CD14-positive monocyte (primary cell): Measurements from ENCODE around the gene SOCS3. TPM values are rescaled to one million over a fixed set of nuclear protein-coding genes. Genes with fewer than 3 reads are reported as not detected.

Experiments
- DNase-seq, 3 donors: peaks; one replicate each; pipeline ENCODE4 v3.0.0-alpha.2; 2011 to 2022
- H2AFZ ChIP-seq: 2 replicates; pipeline ENCODE4 v1.6.0; 2012; ENCODE audit warnings: mild to moderate bottlenecking, low read depth, low read length, inconsistent platforms; ENCODE audit not compliant: insufficient read depth, poor library complexity, severe bottlenecking
- H3K27ac ChIP-seq, 2 donors: 1 replicate in 1 of 2; 2 replicates in 1 of 2; pipeline ENCODE4 v1.5.1; 2012 to 2013; ENCODE audit warnings: low read length in 2 of 2, control low read depth in 1 of 2, inconsistent platforms in 1 of 2, low read depth in 1 of 2, mild to moderate bottlenecking in 1 of 2
- H3K27me3 ChIP-seq, 2 donors: one replicate each; pipeline versions ENCODE4 v1.6.0 to v1.6.1; 2011 to 2013; ENCODE audit warnings: low read length in 2 of 2; ENCODE audit not compliant: control insufficient read depth in 2 of 2, insufficient read depth in 2 of 2
- H3K36me3 ChIP-seq, 2 donors: replicated peaks in 1 of 2; 1 replicate in 1 of 2; 2 replicates in 1 of 2; pipeline versions ENCODE4 v1.5.1 to v1.6.1; 2012 to 2013; ENCODE audit warnings: low read length in 2 of 2, control low read depth in 1 of 2, inconsistent platforms in 1 of 2, mild to moderate bottlenecking in 1 of 2; ENCODE audit not compliant: insufficient read depth in 2 of 2, control insufficient read depth in 1 of 2
- H3K4me1 ChIP-seq, 2 donors: 1 replicate in 1 of 2; 2 replicates in 1 of 2; pipeline versions ENCODE4 v1.5.1 to v1.6.1; 2012 to 2013; ENCODE audit warnings: low read length in 2 of 2, control low read depth in 1 of 2, inconsistent platforms in 1 of 2, mild to moderate bottlenecking in 1 of 2, moderate library complexity in 1 of 2; ENCODE audit not compliant: insufficient read depth in 2 of 2, control insufficient read depth in 1 of 2
- H3K4me2 ChIP-seq: replicated peaks from 2 replicates; pipeline ENCODE3; 2012; ENCODE audit warnings: low read length, moderate library complexity, mild to moderate bottlenecking; ENCODE audit not compliant: poor library complexity, severe bottlenecking; ENCODE audit errors: extremely low read depth
- H3K4me3 ChIP-seq, 3 experiments: fragments of 200-600 bp in 1 of 3; sonication (generic) in 1 of 3; replicated peaks in 1 of 3; 1 replicate in 2 of 3; 2 replicates in 1 of 3; pipeline ENCODE4 v1.5.1; 2011 to 2013; ENCODE audit warnings: low read length in 3 of 3, mild to moderate bottlenecking in 3 of 3, control low read depth in 2 of 3, low read depth in 2 of 3, inconsistent platforms in 1 of 3, moderate library complexity in 1 of 3
- H3K79me2 ChIP-seq: 2 replicates; pipeline ENCODE4 v1.6.0; 2012; ENCODE audit warnings: mild to moderate bottlenecking, control low read depth, inconsistent platforms, low read length, moderate library complexity; ENCODE audit not compliant: insufficient read depth
- H3K9ac ChIP-seq: 2 replicates; pipeline ENCODE4 v1.6.0; 2017; ENCODE audit warnings: low read length, mild to moderate bottlenecking; ENCODE audit not compliant: insufficient read depth, poor library complexity, severe bottlenecking
- H3K9me3 ChIP-seq, 2 donors: replicated peaks in 1 of 2; 1 replicate in 1 of 2; 2 replicates in 1 of 2; pipeline versions ENCODE4 v1.5.1 to v1.6.1; 2012 to 2013; ENCODE audit warnings: low read length in 2 of 2, control low read depth in 1 of 2; ENCODE audit not compliant: control insufficient read depth in 1 of 2, insufficient read depth in 1 of 2
- H4K20me1 ChIP-seq: 2 replicates; pipeline ENCODE4 v1.6.0; 2012; ENCODE audit warnings: mild to moderate bottlenecking, low read length, control low read depth, moderate library complexity; ENCODE audit not compliant: insufficient read depth
- H3K27ac Mint-ChIP-seq, 7 donors: one replicate each; pipeline ENCODE4 v1.8.0; 2020; ENCODE audit warnings: mild to moderate bottlenecking in 7 of 7, mixed read lengths in 7 of 7, moderate library complexity in 6 of 7, inconsistent platforms in 2 of 7
- H3K27me3 Mint-ChIP-seq, 3 donors: one replicate each; pipeline ENCODE4 v1.8.0; 2021 to 2022; ENCODE audit warnings: low read depth in 3 of 3, mild to moderate bottlenecking in 3 of 3, mixed read lengths in 3 of 3, moderate library complexity in 3 of 3, inconsistent platforms in 1 of 3
- H3K36me3 Mint-ChIP-seq, 2 donors: one replicate each; pipeline ENCODE4 v1.8.0; 2020; ENCODE audit warnings: mixed read lengths in 2 of 2, inconsistent platforms in 1 of 2, mild to moderate bottlenecking in 1 of 2
- H3K4me1 Mint-ChIP-seq: one replicate; pipeline ENCODE4 v1.8.0; 2020; ENCODE audit warnings: mild to moderate bottlenecking, mixed read lengths
- H3K4me3 Mint-ChIP-seq, 2 donors: one replicate each; pipeline ENCODE4 v1.8.0; 2020; ENCODE audit warnings: mild to moderate bottlenecking in 2 of 2, mixed read lengths in 2 of 2, moderate library complexity in 1 of 2
- H3K9me3 Mint-ChIP-seq, 7 donors: one replicate each; pipeline ENCODE4 v1.8.0; 2020 to 2022; ENCODE audit warnings: mixed read lengths in 7 of 7, mild to moderate bottlenecking in 6 of 7, moderate library complexity in 6 of 7, inconsistent platforms in 2 of 7
- WGBS: methylation state at CpG from one replicate; pipeline ENCODE4 v1.1.5; 2013; ENCODE audit warnings: missing lambda C conversion rate; ENCODE audit not compliant: insufficient coverage; 5-methylcytosine and 5-hydroxymethylcytosine counted together
- intact Hi-C, 2 donors: fragments of 100-400 bp; cut with micrococcal nuclease; formaldehyde crosslinking; loops; one replicate each; pipeline versions ENCODE4 v1.15.0 to v1.15.1; 2023
- polyA plus RNA-seq, 3 donors: library from polyadenylated mRNA; depleted of rRNA in 1 of 3; unstranded in 2 of 3; stranded (reverse) in 1 of 3; fragments of 300-500 nt in 2 of 3; fragments of >200 nt in 1 of 3; fragmentation: Illumina TruSeq in 2 of 3; gene quantifications; 1 replicate in 2 of 3; 2 replicates in 1 of 3; pipeline ENCODE4 v1.2.3, GENCODE V29; 2012 to 2021
- TF ChIP-seq, protein P1 (sequence below): fragments of 200-600 bp; IDR thresholded peaks from one replicate; pipeline ENCODE4 v1.8.0; 2022; ENCODE audit warnings: antibody characterized with exemption, mild to moderate bottlenecking

Gene SOCS3
- polyA plus RNA-seq, 3 donors = 123 to 441 (median 144) TPM

DNA sequence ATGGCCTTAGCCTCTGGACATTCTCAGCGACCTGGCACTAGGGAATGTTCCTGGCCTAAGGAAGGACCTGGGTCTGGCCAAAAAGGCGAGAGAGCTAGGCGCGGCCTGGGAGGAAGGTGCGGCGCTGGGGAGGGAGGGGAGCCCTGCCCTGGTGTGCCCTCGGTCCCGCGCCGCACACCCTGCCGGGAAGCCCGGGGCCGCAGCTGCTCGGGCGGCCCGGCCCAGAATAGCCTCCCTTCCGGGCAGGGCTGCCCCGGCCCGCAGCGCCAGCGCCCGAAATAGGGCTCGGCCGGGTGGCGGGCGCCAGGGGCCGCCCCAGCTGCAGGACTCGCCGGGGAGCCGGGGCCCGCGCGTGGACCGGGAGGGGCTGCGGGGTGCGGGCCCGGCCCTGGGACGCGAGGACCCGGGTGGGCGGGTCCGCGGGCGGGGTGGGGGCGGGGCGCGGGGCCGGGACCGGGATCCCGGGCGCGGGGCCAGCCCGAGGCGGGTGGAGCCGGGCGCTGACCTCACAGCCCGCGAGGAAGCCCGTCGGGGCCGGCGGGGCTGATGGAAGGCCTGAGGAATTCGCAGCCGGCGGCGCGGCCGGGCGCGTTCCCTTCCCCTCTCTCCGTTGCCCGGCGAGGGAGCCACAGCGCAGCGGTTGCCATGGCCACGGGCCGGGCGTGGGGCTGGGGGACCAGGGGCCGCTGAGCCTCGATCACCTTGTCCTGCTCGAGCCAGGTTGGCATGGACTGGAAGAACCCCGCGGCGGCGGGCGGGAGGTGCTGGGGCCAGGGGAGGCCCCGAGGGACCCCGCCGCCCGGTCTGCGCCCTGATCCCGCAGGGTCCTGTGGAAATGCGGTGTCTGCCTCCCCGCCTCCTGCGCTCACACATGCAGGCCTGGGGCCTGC is 18.1 kb downstream of the SOCS3 start:
- 6% methylated on average over 93 of the region's 95 CpGs for WGBS
- H3K79me2 ChIP-seq = no peaks in the 10 kb centered on the region
- no peaks in the 10 kb centered on the region for H3K9me3 ChIP-seq
- peak overlapping the region; percentile 53 to 86 for H3K27ac ChIP-seq
- peak in 2 of 3 donors; percentile 58 to 61 for DNase-seq
- Mint-ChIP-seq H3K4me1 (peaks cover 64% of the 10 kb centered on the region), H3K36me3 (peaks cover 0 to 5% of the 10 kb centered on the region in 2 donors), H3K9me3 (peaks cover 0 to 2% (median 0%) of the 10 kb centered on the region in 7 donors), H3K27ac (peak overlapping the region in 6 of 7 donors; percentile 65 to 95 (median 89)), H3K4me3 (peak overlapping the region; percentile 65 to 69), H3K27me3 (peaks cover 12 to 17% (median 15%) of the 10 kb centered on the region in 3 donors)
- H3K4me2 ChIP-seq = peak overlapping the region; percentile 77
- H2AFZ ChIP-seq = peak overlapping the region; percentile 30
- intact Hi-C loops = no loop called here
- peak overlapping the region; percentile 11 to 70 (median 34) for H3K4me3 ChIP-seq
- no peaks in the 10 kb centered on the region for H4K20me1 ChIP-seq
- H3K4me1 ChIP-seq = peaks cover 68 to 73% of the 10 kb centered on the region in 2 donors
- H3K27me3 ChIP-seq = peaks cover 0 to 21% of the 10 kb centered on the region in 2 donors
- TF ChIP-seq, protein P1, sequence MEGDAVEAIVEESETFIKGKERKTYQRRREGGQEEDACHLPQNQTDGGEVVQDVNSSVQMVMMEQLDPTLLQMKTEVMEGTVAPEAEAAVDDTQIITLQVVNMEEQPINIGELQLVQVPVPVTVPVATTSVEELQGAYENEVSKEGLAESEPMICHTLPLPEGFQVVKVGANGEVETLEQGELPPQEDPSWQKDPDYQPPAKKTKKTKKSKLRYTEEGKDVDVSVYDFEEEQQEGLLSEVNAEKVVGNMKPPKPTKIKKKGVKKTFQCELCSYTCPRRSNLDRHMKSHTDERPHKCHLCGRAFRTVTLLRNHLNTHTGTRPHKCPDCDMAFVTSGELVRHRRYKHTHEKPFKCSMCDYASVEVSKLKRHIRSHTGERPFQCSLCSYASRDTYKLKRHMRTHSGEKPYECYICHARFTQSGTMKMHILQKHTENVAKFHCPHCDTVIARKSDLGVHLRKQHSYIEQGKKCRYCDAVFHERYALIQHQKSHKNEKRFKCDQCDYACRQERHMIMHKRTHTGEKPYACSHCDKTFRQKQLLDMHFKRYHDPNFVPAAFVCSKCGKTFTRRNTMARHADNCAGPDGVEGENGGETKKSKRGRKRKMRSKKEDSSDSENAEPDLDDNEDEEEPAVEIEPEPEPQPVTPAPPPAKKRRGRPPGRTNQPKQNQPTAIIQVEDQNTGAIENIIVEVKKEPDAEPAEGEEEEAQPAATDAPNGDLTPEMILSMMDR = no peak
- H3K36me3 ChIP-seq = no peaks in the 10 kb centered on the region
- H3K9ac ChIP-seq = peak overlapping the region; percentile 79

DNA sequence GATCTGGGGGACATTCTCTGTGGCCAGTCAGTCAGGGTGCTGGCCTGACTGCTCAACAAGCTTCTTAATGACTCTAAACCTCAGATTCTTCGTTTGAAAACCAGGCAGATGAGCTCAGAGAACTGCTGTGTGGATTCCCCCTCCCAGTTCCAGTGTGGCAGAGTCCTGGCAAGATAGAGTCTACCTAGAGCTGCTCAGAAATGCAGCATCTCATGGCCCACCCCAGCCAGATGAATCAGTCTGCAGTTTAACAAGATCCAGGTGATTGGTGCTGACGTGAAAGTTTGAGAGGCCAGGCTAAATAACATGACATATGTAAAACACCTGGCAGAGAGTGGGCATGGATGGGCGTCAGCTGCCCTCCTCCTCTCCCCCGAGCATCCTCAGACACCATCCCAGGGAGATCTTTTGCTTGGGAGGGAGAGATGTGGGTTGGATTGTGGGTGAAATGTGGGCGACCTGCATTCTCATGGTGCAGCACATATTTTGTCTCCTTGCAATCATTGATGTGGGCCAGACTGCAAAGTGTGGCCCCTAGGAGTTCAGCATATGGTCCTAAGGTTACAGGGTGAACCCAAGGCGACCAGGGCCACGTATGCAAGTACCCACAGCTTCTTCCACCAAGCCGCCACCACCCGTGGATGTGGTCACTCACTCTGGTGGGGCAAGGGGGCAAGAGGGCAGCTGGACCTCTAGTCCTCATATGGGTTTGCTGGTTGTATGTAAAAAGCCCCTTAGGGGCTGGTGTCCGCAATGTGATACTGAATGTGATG is 19.5 kb downstream of the SOCS3 start:
- intact Hi-C loops = no loop called here
- no peaks in the 10 kb centered on the region for H4K20me1 ChIP-seq
- no peaks in the 10 kb centered on the region for H3K9me3 ChIP-seq
- Mint-ChIP-seq H3K27me3 (peaks cover 7 to 11% (median 8%) of the 10 kb centered on the region in 3 donors), H3K4me3 (peak overlapping the region; percentile 20 to 23), H3K27ac (peak overlapping the region in 6 of 7 donors; percentile 50 to 87 (median 79)), H3K36me3 (peaks cover 0 to 5% of the 10 kb centered on the region in 2 donors), H3K9me3 (no peaks in the 10 kb centered on the region), H3K4me1 (peaks cover 65% of the 10 kb centered on the region)
- no peaks in the 10 kb centered on the region for H3K79me2 ChIP-seq
- H3K4me3 ChIP-seq = no peak overlapping the region
- no peak overlapping the region for H3K4me2 ChIP-seq
- DNase-seq = no peak
- no peak overlapping the region for H3K9ac ChIP-seq
- TF ChIP-seq, protein P1 = no peak
- peaks cover 74 to 79% of the 10 kb centered on the region in 2 donors for H3K4me1 ChIP-seq
- WGBS = 96% methylated on average over 8 of the region's 10 CpGs
- H2AFZ ChIP-seq = no peak overlapping the region
- peaks cover 0 to 18% of the 10 kb centered on the region in 2 donors for H3K27me3 ChIP-seq
- H3K36me3 ChIP-seq = no peaks in the 10 kb centered on the region
- H3K27ac ChIP-seq = no peak overlapping the region
